SK-N-SH (cell line): ENCODE measurements around the gene SERPINH1. TPM values are rescaled to one million over a fixed set of nuclear protein-coding genes. Genes with fewer than 3 reads are reported as not detected.

Experiments
- CTCF ChIA-PET: fragments of 300-600, 350-600 bp; formaldehyde crosslinking; extraction: SDS; loops from one replicate; lab custom pipeline; 2021; lab: Yijun Ruan, JAX
- POLR2A ChIA-PET: fragments of 350-600 bp; sonication (Branson Sonifier 250); formaldehyde crosslinking; extraction: SDS; loops from one replicate; lab custom pipeline; 2020; ENCODE audit warnings: antibody characterized with exemption, inconsistent platforms; lab: Yijun Ruan, JAX
- DNase-seq: peaks from one replicate; pipeline ENCODE4 v3.0.0; 2012
- H2AFZ ChIP-seq: fragments of 200-600 bp; sonication (generic); 2 replicates; pipeline ENCODE4 v1.8.1; 2016; ENCODE audit warnings: antibody characterized with exemption, mild to moderate bottlenecking, low read depth
- H3F3A ChIP-seq: fragments of 200-600 bp; sonication (generic); replicated peaks from 2 replicates; pipeline ENCODE3; 2016; ENCODE audit warnings: antibody characterized with exemption, mild to moderate bottlenecking; ENCODE audit not compliant: insufficient read depth
- H3K27ac ChIP-seq, 2 experiments: fragments of 200-500 bp in 1 of 2; fragments of 200-600 bp in 1 of 2; sonication (Bioruptor generic) in 1 of 2; sonication (generic), shearing (Covaris generic) in 1 of 2; 2 replicates each; pipeline versions ENCODE4 v1.5.1 to v1.6.1; 2014 to 2016; ENCODE audit warnings: low read depth in 2 of 2, inconsistent platforms in 1 of 2, low read length in 1 of 2, mild to moderate bottlenecking in 1 of 2, mixed read lengths in 1 of 2
- H3K27me3 ChIP-seq: fragments of 200-600 bp; sonication (generic), shearing (Covaris generic); 2 replicates; pipeline ENCODE4 v1.6.1; 2016; ENCODE audit warnings: mixed run types; ENCODE audit not compliant: insufficient read depth
- H3K36me3 ChIP-seq, 2 experiments: fragments of 200-500 bp in 1 of 2; fragments of 200-600 bp in 1 of 2; sonication (Bioruptor generic) in 1 of 2; sonication (generic) in 1 of 2; replicated peaks in 1 of 2; 2 replicates each; pipeline versions ENCODE3 to v1.5.1; 2014 to 2016; ENCODE audit warnings: low read length in 1 of 2, mild to moderate bottlenecking in 1 of 2; ENCODE audit not compliant: insufficient read depth in 2 of 2, control insufficient read depth in 1 of 2
- H3K4me1 ChIP-seq, 2 experiments: fragments of 200-500 bp in 1 of 2; fragments of 200-600 bp in 1 of 2; sonication (Bioruptor generic) in 1 of 2; sonication (generic), shearing (Covaris generic) in 1 of 2; 2 replicates each; pipeline versions ENCODE4 v1.5.1 to v1.6.1; 2014 to 2016; ENCODE audit warnings: low read depth in 1 of 2, low read length in 1 of 2, mixed run types in 1 of 2; ENCODE audit not compliant: insufficient read depth in 2 of 2, control insufficient read depth in 1 of 2
- H3K4me2 ChIP-seq: fragments of 200-600 bp; sonication (generic), shearing (Covaris generic); 2 replicates; pipeline ENCODE4 v1.6.1; 2017; ENCODE audit warnings: mixed run types
- H3K4me3 ChIP-seq, 2 experiments: fragments of 200-500 bp in 1 of 2; fragments of 200-600 bp in 1 of 2; sonication (Bioruptor generic) in 1 of 2; sonication (generic), shearing (Covaris generic) in 1 of 2; 2 replicates each; pipeline versions ENCODE4 v1.5.1 to v1.8.1; 2014 to 2016; ENCODE audit warnings: low read depth in 2 of 2, inconsistent platforms in 1 of 2, low read length in 1 of 2, mild to moderate bottlenecking in 1 of 2, mixed read lengths in 1 of 2, moderate library complexity in 1 of 2
- H3K79me2 ChIP-seq: fragments of 200-600 bp; sonication (generic); 2 replicates; pipeline ENCODE4 v1.8.1; 2017; ENCODE audit warnings: mild to moderate bottlenecking; ENCODE audit not compliant: insufficient read depth
- H3K9ac ChIP-seq: fragments of 200-600 bp; sonication (generic); 2 replicates; pipeline ENCODE4 v1.6.1; 2017; ENCODE audit warnings: mixed run types
- H3K9me2 ChIP-seq: fragments of 200-600 bp; sonication (generic); 2 replicates; pipeline ENCODE4 v1.6.1; 2017; ENCODE audit warnings: mixed run types
- H3K9me3 ChIP-seq: fragments of 200-600 bp; sonication (generic); 2 replicates; pipeline ENCODE4 v1.6.1; 2017; ENCODE audit warnings: mixed run types, mild to moderate bottlenecking, moderate library complexity
- H4K20me1 ChIP-seq: fragments of 200-600 bp; sonication (generic); 2 replicates; pipeline ENCODE4 v1.6.1; 2017; ENCODE audit warnings: mild to moderate bottlenecking, mixed run types; ENCODE audit not compliant: insufficient read depth
- CHD2 ChIP-seq: fragments of 150-350 bp; IDR thresholded peaks from 2 replicates; pipeline ENCODE4 v1.6.1; 2018; ENCODE audit warnings: low read length; ENCODE audit not compliant: partially characterized antibody
- EP300 ChIP-seq, 2 experiments: IDR thresholded peaks; 2 replicates each; pipeline versions ENCODE4 v1.4.0 to v1.6.1; 2012; ENCODE audit warnings: borderline replicate concordance in 1 of 2, low read depth in 1 of 2, low read length in 1 of 2
- EZH2phosphoT487 ChIP-seq: fragments of 200-600 bp; sonication (generic); IDR thresholded peaks from 2 replicates; pipeline ENCODE4 v1.6.1; 2017; ENCODE audit warnings: low read depth, mixed run types, mild to moderate bottlenecking, antibody characterized with exemption, moderate library complexity, borderline replicate concordance
- FOSL2 ChIP-seq: IDR thresholded peaks from 2 replicates; pipeline ENCODE4 v1.4.0; 2012; ENCODE audit warnings: low read depth, mild to moderate bottlenecking, moderate library complexity, borderline replicate concordance
- GABPA ChIP-seq: IDR thresholded peaks from 2 replicates; pipeline ENCODE4 v1.4.0; 2012; ENCODE audit warnings: low read depth, mild to moderate bottlenecking
- GATA2 ChIP-seq: sonication (generic); formaldehyde crosslinking; IDR thresholded peaks from 2 replicates; pipeline ENCODE4 v1.5.0; 2020; ENCODE audit warnings: mild to moderate bottlenecking, missing genetic modification reagents
- JUND ChIP-seq: IDR thresholded peaks from 2 replicates; pipeline ENCODE4 v1.4.0; 2012
- MXI1 ChIP-seq: IDR thresholded peaks from 2 replicates; pipeline ENCODE4 v1.6.1; 2012; ENCODE audit warnings: mild to moderate bottlenecking, low read depth, low read length, improper control_type of control experiment
- NRF1 ChIP-seq: IDR thresholded peaks from 2 replicates; pipeline ENCODE4 v1.6.1; 2012; ENCODE audit warnings: low read depth, mild to moderate bottlenecking, low read length
- POLR2AphosphoS5 ChIP-seq: IDR thresholded peaks from 2 replicates; pipeline ENCODE4 v1.6.1; 2012; ENCODE audit warnings: low read depth, low read length
- RAD21 ChIP-seq: IDR thresholded peaks from 2 replicates; pipeline ENCODE4 v1.6.1; 2012; ENCODE audit warnings: mild to moderate bottlenecking, low read length
- RCOR1 ChIP-seq: fragments of 150-350 bp; IDR thresholded peaks from 2 replicates; pipeline ENCODE4 v1.6.1; 2017; ENCODE audit warnings: antibody characterized with exemption, low read length
- RFX5 ChIP-seq: IDR thresholded peaks from 2 replicates; pipeline ENCODE4 v1.6.1; 2012; ENCODE audit warnings: mild to moderate bottlenecking, improper control_type of control experiment, low read length
- SIN3A ChIP-seq: IDR thresholded peaks from 2 replicates; pipeline ENCODE4 v1.6.1; 2012; ENCODE audit warnings: low read depth, mild to moderate bottlenecking, low read length, moderate library complexity, borderline replicate concordance
- SMC3 ChIP-seq: IDR thresholded peaks from 2 replicates; pipeline ENCODE4 v1.6.1; 2012; ENCODE audit warnings: low read depth, low read length, improper control_type of control experiment
- YY1 ChIP-seq: IDR thresholded peaks from 2 replicates; pipeline ENCODE4 v1.4.0; 2012; ENCODE audit warnings: low read depth, mild to moderate bottlenecking
- WGBS: methylation state at CpG from one replicate; pipeline ENCODE4 v1.1.6; 2017; ENCODE audit warnings: low lambda C conversion rate; 5-methylcytosine and 5-hydroxymethylcytosine counted together
- polyA plus RNA-seq, 3 experiments: library from polyadenylated mRNA; depleted of rRNA; stranded (reverse); fragments of >200 nt; gene quantifications; 2 replicates each; pipeline ENCODE4 v1.2.3, GENCODE V29; 2012
- TF ChIP-seq, protein P1 (sequence below): IDR thresholded peaks from 2 replicates; pipeline ENCODE4 v1.6.1; 2012; ENCODE audit warnings: mild to moderate bottlenecking, low read depth, low read length, moderate library complexity
- TF ChIP-seq, protein P2 (sequence below): IDR thresholded peaks from 2 replicates; pipeline ENCODE4 v1.4.0; 2012; ENCODE audit warnings: low read depth, borderline replicate concordance
- TF ChIP-seq, protein P3 (sequence below): IDR thresholded peaks from 2 replicates; pipeline ENCODE4 v1.4.0; 2012; ENCODE audit warnings: low read depth, borderline replicate concordance
- TF ChIP-seq, protein P4 (sequence below): fragments of 150-350 bp; IDR thresholded peaks from 2 replicates; pipeline ENCODE4 v1.6.1; 2016; ENCODE audit warnings: mild to moderate bottlenecking, low read depth, low read length

Gene SERPINH1
- polyA plus RNA-seq, 1 of the 3 experiments (the other 2 are of a cell fraction) = 293 TPM

DNA sequence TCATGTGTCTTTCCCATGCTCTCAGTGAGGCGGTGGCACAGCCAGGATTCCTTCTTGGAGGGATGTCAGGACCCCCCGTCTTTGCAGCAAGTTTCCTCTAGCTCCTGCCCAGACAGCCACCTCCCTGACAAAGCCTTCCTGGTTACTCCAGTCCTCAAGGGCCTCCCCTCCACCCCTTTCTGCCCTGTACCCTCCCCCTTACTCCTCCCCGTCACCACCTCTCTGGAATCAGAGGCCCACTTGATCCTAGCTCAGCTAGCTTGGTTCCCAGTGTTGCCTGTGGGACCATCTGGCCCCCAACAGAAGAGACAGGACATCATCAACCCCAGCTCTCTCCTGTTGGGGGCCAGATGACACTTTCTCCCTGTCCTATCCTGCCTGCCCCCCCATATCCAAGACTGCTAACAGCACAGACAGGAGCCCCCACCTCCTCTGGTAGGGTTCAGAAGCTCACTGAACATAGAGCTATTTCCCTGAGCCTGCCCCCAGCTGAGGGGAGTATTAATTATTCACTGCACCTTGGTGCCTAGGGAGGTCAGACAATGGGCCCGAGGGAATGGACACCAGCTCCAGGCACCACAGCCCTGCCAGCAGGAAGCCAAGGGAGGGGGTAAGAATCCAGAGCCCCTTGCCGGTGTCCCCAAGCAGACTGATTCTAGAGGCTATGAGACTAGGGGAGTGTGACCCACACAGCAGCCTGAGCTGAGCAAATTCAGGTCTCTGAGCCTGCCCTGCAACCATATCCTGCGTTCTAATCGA is 39.6 kb upstream of the SERPINH1 start:
- POLR2A ChIA-PET = no interaction called here

More for the DNA sequence above, 39.6 kb upstream of the SERPINH1 start:
- no peak for TF ChIP-seq RAD21
- TF ChIP-seq, protein P1, sequence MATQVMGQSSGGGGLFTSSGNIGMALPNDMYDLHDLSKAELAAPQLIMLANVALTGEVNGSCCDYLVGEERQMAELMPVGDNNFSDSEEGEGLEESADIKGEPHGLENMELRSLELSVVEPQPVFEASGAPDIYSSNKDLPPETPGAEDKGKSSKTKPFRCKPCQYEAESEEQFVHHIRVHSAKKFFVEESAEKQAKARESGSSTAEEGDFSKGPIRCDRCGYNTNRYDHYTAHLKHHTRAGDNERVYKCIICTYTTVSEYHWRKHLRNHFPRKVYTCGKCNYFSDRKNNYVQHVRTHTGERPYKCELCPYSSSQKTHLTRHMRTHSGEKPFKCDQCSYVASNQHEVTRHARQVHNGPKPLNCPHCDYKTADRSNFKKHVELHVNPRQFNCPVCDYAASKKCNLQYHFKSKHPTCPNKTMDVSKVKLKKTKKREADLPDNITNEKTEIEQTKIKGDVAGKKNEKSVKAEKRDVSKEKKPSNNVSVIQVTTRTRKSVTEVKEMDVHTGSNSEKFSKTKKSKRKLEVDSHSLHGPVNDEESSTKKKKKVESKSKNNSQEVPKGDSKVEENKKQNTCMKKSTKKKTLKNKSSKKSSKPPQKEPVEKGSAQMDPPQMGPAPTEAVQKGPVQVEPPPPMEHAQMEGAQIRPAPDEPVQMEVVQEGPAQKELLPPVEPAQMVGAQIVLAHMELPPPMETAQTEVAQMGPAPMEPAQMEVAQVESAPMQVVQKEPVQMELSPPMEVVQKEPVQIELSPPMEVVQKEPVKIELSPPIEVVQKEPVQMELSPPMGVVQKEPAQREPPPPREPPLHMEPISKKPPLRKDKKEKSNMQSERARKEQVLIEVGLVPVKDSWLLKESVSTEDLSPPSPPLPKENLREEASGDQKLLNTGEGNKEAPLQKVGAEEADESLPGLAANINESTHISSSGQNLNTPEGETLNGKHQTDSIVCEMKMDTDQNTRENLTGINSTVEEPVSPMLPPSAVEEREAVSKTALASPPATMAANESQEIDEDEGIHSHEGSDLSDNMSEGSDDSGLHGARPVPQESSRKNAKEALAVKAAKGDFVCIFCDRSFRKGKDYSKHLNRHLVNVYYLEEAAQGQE = no peak
- TF ChIP-seq, protein P2, sequence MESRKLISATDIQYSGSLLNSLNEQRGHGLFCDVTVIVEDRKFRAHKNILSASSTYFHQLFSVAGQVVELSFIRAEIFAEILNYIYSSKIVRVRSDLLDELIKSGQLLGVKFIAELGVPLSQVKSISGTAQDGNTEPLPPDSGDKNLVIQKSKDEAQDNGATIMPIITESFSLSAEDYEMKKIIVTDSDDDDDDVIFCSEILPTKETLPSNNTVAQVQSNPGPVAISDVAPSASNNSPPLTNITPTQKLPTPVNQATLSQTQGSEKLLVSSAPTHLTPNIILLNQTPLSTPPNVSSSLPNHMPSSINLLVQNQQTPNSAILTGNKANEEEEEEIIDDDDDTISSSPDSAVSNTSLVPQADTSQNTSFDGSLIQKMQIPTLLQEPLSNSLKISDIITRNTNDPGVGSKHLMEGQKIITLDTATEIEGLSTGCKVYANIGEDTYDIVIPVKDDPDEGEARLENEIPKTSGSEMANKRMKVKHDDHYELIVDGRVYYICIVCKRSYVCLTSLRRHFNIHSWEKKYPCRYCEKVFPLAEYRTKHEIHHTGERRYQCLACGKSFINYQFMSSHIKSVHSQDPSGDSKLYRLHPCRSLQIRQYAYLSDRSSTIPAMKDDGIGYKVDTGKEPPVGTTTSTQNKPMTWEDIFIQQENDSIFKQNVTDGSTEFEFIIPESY = no peak
- TF ChIP-seq MXI1 = no peak
- TF ChIP-seq YY1 = no peak
- TF ChIP-seq RCOR1 = no peak
- TF ChIP-seq POLR2AphosphoS5 = no peak
- TF ChIP-seq SIN3A = no peak
- TF ChIP-seq GATA2 = no peak
- TF ChIP-seq, protein P3, sequence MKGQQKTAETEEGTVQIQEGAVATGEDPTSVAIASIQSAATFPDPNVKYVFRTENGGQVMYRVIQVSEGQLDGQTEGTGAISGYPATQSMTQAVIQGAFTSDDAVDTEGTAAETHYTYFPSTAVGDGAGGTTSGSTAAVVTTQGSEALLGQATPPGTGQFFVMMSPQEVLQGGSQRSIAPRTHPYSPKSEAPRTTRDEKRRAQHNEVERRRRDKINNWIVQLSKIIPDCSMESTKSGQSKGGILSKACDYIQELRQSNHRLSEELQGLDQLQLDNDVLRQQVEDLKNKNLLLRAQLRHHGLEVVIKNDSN = no peak
- TF ChIP-seq, protein P4, sequence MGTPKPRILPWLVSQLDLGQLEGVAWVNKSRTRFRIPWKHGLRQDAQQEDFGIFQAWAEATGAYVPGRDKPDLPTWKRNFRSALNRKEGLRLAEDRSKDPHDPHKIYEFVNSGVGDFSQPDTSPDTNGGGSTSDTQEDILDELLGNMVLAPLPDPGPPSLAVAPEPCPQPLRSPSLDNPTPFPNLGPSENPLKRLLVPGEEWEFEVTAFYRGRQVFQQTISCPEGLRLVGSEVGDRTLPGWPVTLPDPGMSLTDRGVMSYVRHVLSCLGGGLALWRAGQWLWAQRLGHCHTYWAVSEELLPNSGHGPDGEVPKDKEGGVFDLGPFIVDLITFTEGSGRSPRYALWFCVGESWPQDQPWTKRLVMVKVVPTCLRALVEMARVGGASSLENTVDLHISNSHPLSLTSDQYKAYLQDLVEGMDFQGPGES = no peak
- no peak for TF ChIP-seq GABPA
- TF ChIP-seq FOSL2 = no peak
- TF ChIP-seq EP300 (IDR thresholded peaks at IDR 0.05; ENCODE audit: borderline replicate concordance in 1 of 2, low read depth in 1 of 2, low read length in 1 of 2) = no peak
- TF ChIP-seq CHD2 = no peak
- TF ChIP-seq SMC3 = no peak
- no peak for TF ChIP-seq NRF1
- no peak for TF ChIP-seq RFX5
- TF ChIP-seq JUND = no peak
- no peak for TF ChIP-seq EZH2phosphoT487
- TF ChIP-seq, all 33 proteins: peak for 0
- CTCF ChIA-PET = interaction anchor here (0.7 to 15.4 kb wide), 13 partner anchors 10 to 273 kb away, joined by 3 to 275 read pairs (median 4); no protein-coding TSS in a partner anchor
- H3F3A ChIP-seq = no peaks in the 10 kb centered on the region
- DNase-seq = no peak
- no peak overlapping the region for H3K27ac ChIP-seq
- no peaks in the 10 kb centered on the region for H3K27me3 ChIP-seq
- H3K9me3 ChIP-seq = no peaks in the 10 kb centered on the region
- peaks cover 0 to 35% of the 10 kb centered on the region in 2 experiments; a peak in 1 of 4 replicates for H3K4me1 ChIP-seq
- H3K79me2 ChIP-seq = no peaks in the 10 kb centered on the region
- no peak overlapping the region for H3K9ac ChIP-seq
- H3K9me2 ChIP-seq = no peaks in the 10 kb centered on the region
- H3K36me3 ChIP-seq = no peaks in the 10 kb centered on the region
- H3K4me2 ChIP-seq = no peak overlapping the region
- no peaks in the 10 kb centered on the region for H4K20me1 ChIP-seq
- H2AFZ ChIP-seq = no peak overlapping the region
- WGBS = 92% methylated on average over 5 of the region's 7 CpGs
- H3K4me3 ChIP-seq = no peak overlapping the region
